Neural cell (in vitro differentiated cells): ENCODE results near the gene RWDD3. TPM values are rescaled to one million over a fixed set of nuclear protein-coding genes. Genes with fewer than 3 reads are reported as not detected.

Experiments used
- H2AFZ ChIP-seq: fragments of 200-600, 300-800 bp; sonication (generic), shearing (Covaris generic); 2 replicates; pipeline ENCODE4 v1.6.0; 2014; ENCODE audit warnings: low read depth, mild to moderate bottlenecking, antibody characterized with exemption, low read length, moderate library complexity
- H3F3A ChIP-seq: fragments of 200-600 bp; shearing (Covaris generic); 2 replicates; pipeline ENCODE4 v1.6.1; 2016; ENCODE audit warnings: mild to moderate bottlenecking, moderate library complexity, mixed read lengths, antibody characterized with exemption, low read length; ENCODE audit not compliant: insufficient read depth, poor library complexity, severe bottlenecking
- H3K27ac ChIP-seq: fragments of 200-600, 300-800 bp; sonication (generic), shearing (Covaris generic); 2 replicates; pipeline ENCODE4 v1.5.1; 2014; ENCODE audit warnings: mild to moderate bottlenecking, low read length, moderate library complexity
- H3K27me3 ChIP-seq: fragments of 300-800, 200-600 bp; sonication (generic), shearing (Covaris generic); 2 replicates; pipeline ENCODE4 v1.6.0; 2014; ENCODE audit warnings: mild to moderate bottlenecking, low read depth, low read length, moderate library complexity; ENCODE audit not compliant: insufficient read depth
- H3K36me3 ChIP-seq: fragments of 300-800, 200-600 bp; sonication (generic), shearing (Covaris generic); 2 replicates; pipeline ENCODE4 v1.5.1; 2014; ENCODE audit warnings: mild to moderate bottlenecking, antibody characterized with exemption, low read length, moderate library complexity; ENCODE audit not compliant: insufficient read depth
- H3K4me2 ChIP-seq: fragments of 300-800, 200-600 bp; sonication (generic), shearing (Covaris generic); 2 replicates; pipeline ENCODE4 v1.6.0; 2014; ENCODE audit warnings: mild to moderate bottlenecking, low read length
- H3K4me3 ChIP-seq: fragments of 300-800, 200-600 bp; sonication (generic), shearing (Covaris generic); 2 replicates; pipeline ENCODE4 v1.5.1; 2014; ENCODE audit warnings: mild to moderate bottlenecking, low read length, moderate library complexity
- H3K79me2 ChIP-seq: fragments of 200-600 bp; shearing (Covaris generic); replicated peaks from 2 replicates; pipeline ENCODE4 v1.6.0; 2014; ENCODE audit warnings: mild to moderate bottlenecking, low read length, moderate library complexity; ENCODE audit not compliant: insufficient read depth
- H3K9ac ChIP-seq: fragments of 300-800, 200-600 bp; sonication (generic), shearing (Covaris generic); 2 replicates; pipeline ENCODE4 v1.6.1; 2016; ENCODE audit warnings: mild to moderate bottlenecking, low read length, mixed read lengths
- H3K9me2 ChIP-seq: fragments of 200-600 bp; shearing (Covaris generic); 2 replicates; pipeline ENCODE4 v1.6.1; 2016; ENCODE audit warnings: mild to moderate bottlenecking, low read length, mixed read lengths; ENCODE audit not compliant: insufficient read depth
- H3K9me3 ChIP-seq: fragments of 200-600, 300-800 bp; sonication (generic), shearing (Covaris generic); 2 replicates; pipeline ENCODE4 v1.6.1; 2016; ENCODE audit warnings: mild to moderate bottlenecking, mixed run types, low read length, moderate library complexity, mixed read lengths
- H4K20me1 ChIP-seq: fragments of 200-600 bp; shearing (Covaris generic); 2 replicates; pipeline ENCODE4 v1.6.1; 2016; ENCODE audit warnings: mild to moderate bottlenecking, mixed run types; ENCODE audit not compliant: insufficient read depth
- EP300 ChIP-seq: fragments of 450-650 bp; conservative IDR thresholded peaks from 2 replicates; pipeline ENCODE4 v1.6.1; 2014; ENCODE audit warnings: antibody characterized with exemption, mild to moderate bottlenecking, moderate library complexity; ENCODE audit not compliant: poor library complexity, severe bottlenecking
- EZH2 ChIP-seq: fragments of 200-600, 300-800 bp; shearing (Covaris generic), sonication (generic); IDR thresholded peaks from 2 replicates; pipeline ENCODE4 v1.6.1; 2014; ENCODE audit warnings: antibody characterized with exemption, low read length, borderline replicate concordance, mild to moderate bottlenecking; ENCODE audit not compliant: insufficient read depth, poor library complexity, severe bottlenecking
- MXI1 ChIP-seq: fragments of 450-650 bp; conservative IDR thresholded peaks from 2 replicates; pipeline ENCODE4 v1.6.1; 2014; ENCODE audit warnings: antibody characterized with exemption, mild to moderate bottlenecking; ENCODE audit not compliant: poor library complexity, severe bottlenecking
- POLR2AphosphoS5 ChIP-seq: IDR thresholded peaks from 2 replicates; pipeline ENCODE4 v1.6.1; 2012
- RAD21 ChIP-seq: fragments of 450-650 bp; conservative IDR thresholded peaks from 2 replicates; pipeline ENCODE4 v1.6.1; 2014; ENCODE audit warnings: antibody characterized with exemption, mild to moderate bottlenecking, moderate library complexity
- SMC3 ChIP-seq: fragments of 450-650 bp; conservative IDR thresholded peaks from 2 replicates; pipeline ENCODE4 v1.6.1; 2014; ENCODE audit warnings: antibody characterized with exemption, mild to moderate bottlenecking, moderate library complexity; ENCODE audit not compliant: poor library complexity
- TAF1 ChIP-seq: IDR thresholded peaks from 2 replicates; pipeline ENCODE4 v1.6.1; 2012; ENCODE audit warnings: low read depth
- polyA plus RNA-seq: library from polyadenylated mRNA; depleted of rRNA; stranded (reverse); fragments of >200 nt; gene quantifications from 2 replicates; pipeline ENCODE4 v1.2.3, GENCODE V29; 2014
- TF ChIP-seq, protein P1 (sequence below): IDR thresholded peaks from 2 replicates; pipeline ENCODE4 v1.6.1; 2012; ENCODE audit warnings: borderline replicate concordance
- TF ChIP-seq, protein P2 (sequence below): fragments of 450-650 bp; IDR thresholded peaks from 2 replicates; pipeline ENCODE4 v1.5.1; 2014; ENCODE audit warnings: antibody characterized with exemption, mild to moderate bottlenecking, moderate library complexity; ENCODE audit not compliant: poor library complexity, severe bottlenecking

The RWDD3 gene
- polyA plus RNA-seq, 1 donor from 2014 or later = 41.1 TPM

DNA sequence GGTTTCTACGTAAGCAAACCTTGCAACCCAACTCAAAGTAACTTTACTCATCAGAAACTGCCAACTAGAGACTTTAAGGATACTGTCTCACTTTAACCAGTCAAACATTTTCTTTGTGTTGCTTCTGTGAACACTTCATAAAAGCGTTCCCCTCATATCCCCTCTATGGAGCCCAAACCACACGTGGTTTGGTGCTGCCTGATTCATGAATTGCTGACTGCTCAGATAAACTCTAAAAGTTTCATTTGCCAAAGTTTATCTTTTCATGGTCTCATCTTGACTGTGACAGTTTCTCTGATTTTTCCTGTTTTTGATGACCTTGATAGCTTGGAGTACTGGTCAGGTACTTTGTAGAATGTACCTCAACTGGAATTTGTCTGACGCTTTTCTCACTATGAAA, 14.6 kb upstream of the RWDD3 start:
- H3F3A ChIP-seq = no peaks in the 10 kb centered on the region
- no peaks in the 10 kb centered on the region for H3K27me3 ChIP-seq
- H3K4me2 ChIP-seq = no peak overlapping the region
- no peak overlapping the region for H3K4me3 ChIP-seq
- no peaks in the 10 kb centered on the region for H4K20me1 ChIP-seq
- H3K9me2 ChIP-seq = no peaks in the 10 kb centered on the region
- no peak overlapping the region for H3K27ac ChIP-seq
- TF ChIP-seq, protein P1, sequence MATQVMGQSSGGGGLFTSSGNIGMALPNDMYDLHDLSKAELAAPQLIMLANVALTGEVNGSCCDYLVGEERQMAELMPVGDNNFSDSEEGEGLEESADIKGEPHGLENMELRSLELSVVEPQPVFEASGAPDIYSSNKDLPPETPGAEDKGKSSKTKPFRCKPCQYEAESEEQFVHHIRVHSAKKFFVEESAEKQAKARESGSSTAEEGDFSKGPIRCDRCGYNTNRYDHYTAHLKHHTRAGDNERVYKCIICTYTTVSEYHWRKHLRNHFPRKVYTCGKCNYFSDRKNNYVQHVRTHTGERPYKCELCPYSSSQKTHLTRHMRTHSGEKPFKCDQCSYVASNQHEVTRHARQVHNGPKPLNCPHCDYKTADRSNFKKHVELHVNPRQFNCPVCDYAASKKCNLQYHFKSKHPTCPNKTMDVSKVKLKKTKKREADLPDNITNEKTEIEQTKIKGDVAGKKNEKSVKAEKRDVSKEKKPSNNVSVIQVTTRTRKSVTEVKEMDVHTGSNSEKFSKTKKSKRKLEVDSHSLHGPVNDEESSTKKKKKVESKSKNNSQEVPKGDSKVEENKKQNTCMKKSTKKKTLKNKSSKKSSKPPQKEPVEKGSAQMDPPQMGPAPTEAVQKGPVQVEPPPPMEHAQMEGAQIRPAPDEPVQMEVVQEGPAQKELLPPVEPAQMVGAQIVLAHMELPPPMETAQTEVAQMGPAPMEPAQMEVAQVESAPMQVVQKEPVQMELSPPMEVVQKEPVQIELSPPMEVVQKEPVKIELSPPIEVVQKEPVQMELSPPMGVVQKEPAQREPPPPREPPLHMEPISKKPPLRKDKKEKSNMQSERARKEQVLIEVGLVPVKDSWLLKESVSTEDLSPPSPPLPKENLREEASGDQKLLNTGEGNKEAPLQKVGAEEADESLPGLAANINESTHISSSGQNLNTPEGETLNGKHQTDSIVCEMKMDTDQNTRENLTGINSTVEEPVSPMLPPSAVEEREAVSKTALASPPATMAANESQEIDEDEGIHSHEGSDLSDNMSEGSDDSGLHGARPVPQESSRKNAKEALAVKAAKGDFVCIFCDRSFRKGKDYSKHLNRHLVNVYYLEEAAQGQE = no peak
- no peak for TF ChIP-seq RAD21
- no peak for TF ChIP-seq MXI1
- no peak for TF ChIP-seq EZH2
- TF ChIP-seq SMC3 = no peak
- TF ChIP-seq TAF1 = no peak
- TF ChIP-seq POLR2AphosphoS5 = no peak
- TF ChIP-seq, protein P2, sequence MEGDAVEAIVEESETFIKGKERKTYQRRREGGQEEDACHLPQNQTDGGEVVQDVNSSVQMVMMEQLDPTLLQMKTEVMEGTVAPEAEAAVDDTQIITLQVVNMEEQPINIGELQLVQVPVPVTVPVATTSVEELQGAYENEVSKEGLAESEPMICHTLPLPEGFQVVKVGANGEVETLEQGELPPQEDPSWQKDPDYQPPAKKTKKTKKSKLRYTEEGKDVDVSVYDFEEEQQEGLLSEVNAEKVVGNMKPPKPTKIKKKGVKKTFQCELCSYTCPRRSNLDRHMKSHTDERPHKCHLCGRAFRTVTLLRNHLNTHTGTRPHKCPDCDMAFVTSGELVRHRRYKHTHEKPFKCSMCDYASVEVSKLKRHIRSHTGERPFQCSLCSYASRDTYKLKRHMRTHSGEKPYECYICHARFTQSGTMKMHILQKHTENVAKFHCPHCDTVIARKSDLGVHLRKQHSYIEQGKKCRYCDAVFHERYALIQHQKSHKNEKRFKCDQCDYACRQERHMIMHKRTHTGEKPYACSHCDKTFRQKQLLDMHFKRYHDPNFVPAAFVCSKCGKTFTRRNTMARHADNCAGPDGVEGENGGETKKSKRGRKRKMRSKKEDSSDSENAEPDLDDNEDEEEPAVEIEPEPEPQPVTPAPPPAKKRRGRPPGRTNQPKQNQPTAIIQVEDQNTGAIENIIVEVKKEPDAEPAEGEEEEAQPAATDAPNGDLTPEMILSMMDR = no peak
- TF ChIP-seq EP300 = no peak
- no peaks in the 10 kb centered on the region for H3K79me2 ChIP-seq
- no peaks in the 10 kb centered on the region for H3K36me3 ChIP-seq
- no peak overlapping the region for H3K9ac ChIP-seq
- no peak overlapping the region for H2AFZ ChIP-seq
- H3K9me3 ChIP-seq = no peaks in the 10 kb centered on the region

DNA sequence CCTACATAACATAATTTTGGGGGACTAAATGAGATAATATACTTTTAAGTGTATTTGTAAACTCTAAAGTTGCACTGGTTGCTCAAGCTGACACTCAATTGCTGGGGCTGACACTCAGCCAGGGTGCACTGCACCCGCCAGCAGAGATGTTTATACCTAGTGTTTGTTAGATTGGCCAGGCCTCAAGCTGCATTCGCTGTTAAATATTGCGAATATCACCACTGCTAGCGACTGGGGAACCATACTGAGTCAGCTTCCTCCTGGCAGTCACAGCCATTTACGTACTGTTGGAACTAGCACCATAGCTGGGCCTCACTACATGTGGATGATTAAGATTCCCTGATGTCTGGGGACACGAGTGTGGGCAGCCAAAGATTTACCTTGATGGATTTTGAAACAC, 12.7 kb upstream of the RWDD3 start:
- no peak overlapping the region for H2AFZ ChIP-seq
- no peaks in the 10 kb centered on the region for H4K20me1 ChIP-seq
- H3K4me3 ChIP-seq = no peak overlapping the region
- no peaks in the 10 kb centered on the region for H3F3A ChIP-seq
- no peaks in the 10 kb centered on the region for H3K79me2 ChIP-seq
- H3K9me3 ChIP-seq = no peaks in the 10 kb centered on the region
- H3K27me3 ChIP-seq = no peaks in the 10 kb centered on the region
- H3K36me3 ChIP-seq = no peaks in the 10 kb centered on the region
- no peak overlapping the region for H3K9ac ChIP-seq
- H3K27ac ChIP-seq = no peak overlapping the region
- no peak for TF ChIP-seq EP300
- TF ChIP-seq SMC3 = no peak
- TF ChIP-seq MXI1 = no peak
- TF ChIP-seq POLR2AphosphoS5 = no peak
- TF ChIP-seq RAD21 = no peak
- TF ChIP-seq, protein P2 = no peak
- no peak for TF ChIP-seq EZH2
- TF ChIP-seq, protein P1 = no peak
- TF ChIP-seq TAF1 = no peak
- H3K9me2 ChIP-seq = no peaks in the 10 kb centered on the region
- H3K4me2 ChIP-seq = no peak overlapping the region
